ENCODE measurements around the gene PLEKHG7.

The PLEKHG7 gene

GRCh38 chr12:92803903-92804302 lies 101.1 kb downstream of the PLEKHG7 start:
- H3K4me3 ChIP-seq (ENCODE audit: low read depth, low read length), result no peak overlapping the region
- TF ChIP-seq CTCF (IDR thresholded peaks at IDR 0.05; ENCODE audit: low read depth, low read length), result no peak
- DNase-seq (ENCODE audit: low read depth, low spot score), result no peak
- in situ Hi-C loops (cut with HindIII; ENCODE audit: low sequenced_read_pairs), result no loop called here

GRCh38 chr12:92810370-92810769 lies 107.6 kb downstream of the PLEKHG7 start:
- TF ChIP-seq CTCF (IDR thresholded peaks at IDR 0.05; ENCODE audit: low read depth, low read length), result no peak
- H3K4me3 ChIP-seq (ENCODE audit: low read depth, low read length), result no peak overlapping the region
- DNase-seq (ENCODE audit: low read depth, low spot score), result no peak
- in situ Hi-C loops (cut with HindIII; ENCODE audit: low sequenced_read_pairs), result no loop called here

GRCh38 chr12:92814584-92814983 lies 111.8 kb downstream of the PLEKHG7 start:
- H3K4me3 ChIP-seq (ENCODE audit: low read depth, low read length), result no peak overlapping the region
- TF ChIP-seq CTCF (IDR thresholded peaks at IDR 0.05; ENCODE audit: low read depth, low read length), result no peak
- in situ Hi-C loops (cut with HindIII; ENCODE audit: low sequenced_read_pairs), result no loop called here
- DNase-seq (ENCODE audit: low read depth, low spot score), result no peak

GRCh38 chr12:92821142-92821541 lies 118.4 kb downstream of the PLEKHG7 start:
- no peak overlapping the region for H3K4me3 ChIP-seq (ENCODE audit: low read depth, low read length)
- TF ChIP-seq CTCF (IDR thresholded peaks at IDR 0.05; ENCODE audit: low read depth, low read length), result no peak
- no peak for DNase-seq (ENCODE audit: low read depth, low spot score)
- in situ Hi-C loops (cut with HindIII; ENCODE audit: low sequenced_read_pairs), result no loop called here

Data from astrocyte of the spinal cord (primary cell).